ENCODE results near the gene TRIP12.

The TRIP12 gene

GRCh38 chr2:229715895-229716507 lies 205.8 kb downstream of the TRIP12 start:
- DNase-seq (ENCODE audit: low read depth) = no peak

- peak; percentile 31 for DNase-seq (ENCODE audit: low read depth)
These were observed 206.9 kb downstream of the TRIP12 start for GRCh38 chr2:229714736-229715541.

GRCh38 chr2:229714080-229714735 lies 207.6 kb downstream of the TRIP12 start, which contains the start of gene DNER:
Gene DNER (minus strand): TSS chr2:229714555. CDS start chr2:229714423, 132 bp downstream.
- DNase-seq (ENCODE audit: low read depth) = no peak
